Measurements from ENCODE around the gene SH3RF3. TPM values are rescaled to one million over a fixed set of nuclear protein-coding genes. Genes with fewer than 3 reads are reported as not detected.
A peak's percentile ranks its signal among the peaks of the same experiment; 100 is the strongest.

Gene SH3RF3
- polyA plus RNA-seq, 1 of the 3 experiments (the other 2 are of a cell fraction) = 1.9 TPM

GRCh38 chr2:109337221-109337620 lies 208.2 kb downstream of the SH3RF3 start (continued):
- no peak for TF ChIP-seq USF2 (IDR thresholded peaks at IDR 0.05; ENCODE audit: borderline replicate concordance, low read depth, low read length)
- TF ChIP-seq ZBTB33 (IDR thresholded peaks at IDR 0.05; ENCODE audit: borderline replicate concordance, low read depth) = no peak
- no peak for TF ChIP-seq POLR2AphosphoS5 (IDR thresholded peaks at IDR 0.05; ENCODE audit: low read depth, low read length)
- no peak for TF ChIP-seq NFIC (IDR thresholded peaks at IDR 0.05; ENCODE audit: borderline replicate concordance)
- no peak for TF ChIP-seq FOXM1 (IDR thresholded peaks at IDR 0.05; ENCODE audit: low read depth)
- no peak for TF ChIP-seq EP300 (IDR thresholded peaks at IDR 0.05; ENCODE audit: borderline replicate concordance in 1 of 2, low read depth in 1 of 2, low read length in 1 of 2)
- TF ChIP-seq RXRA (IDR thresholded peaks at IDR 0.05; ENCODE audit: borderline replicate concordance, low read depth) = no peak
- TF ChIP-seq PBX3 (IDR thresholded peaks at IDR 0.05) = no peak
- no peak for TF ChIP-seq SMC3 (IDR thresholded peaks at IDR 0.05; ENCODE audit: low read depth, low read length)
- TF ChIP-seq JUND (IDR thresholded peaks at IDR 0.05) = no peak
- no peak for TF ChIP-seq GABPA (IDR thresholded peaks at IDR 0.05; ENCODE audit: low read depth)

- Histone ChIP-seq H3K9ac (no peak overlapping the region; the same call in 1 of the 2 replicates), H3K36me3 (replicated peaks in 1 of 2; ENCODE audit: control insufficient read depth in 1 of 2, insufficient read depth in 2 of 2, low read length in 1 of 2) (no peaks in the 10 kb centered on the region), H3K4me2 (peak overlapping the region; percentile 40; the same call in 1 of the 2 replicates), H3K27ac (ENCODE audit: low read depth in 2 of 2, low read length in 1 of 2) (peak overlapping the region in 1 of 2 experiments; percentile 51; a peak in 2 of 4 replicates), H2AFZ (ENCODE audit: low read depth) (no peak overlapping the region), H3K79me2 (ENCODE audit: insufficient read depth) (peaks cover 39% of the 10 kb centered on the region), H3K4me3 (ENCODE audit: low read depth in 2 of 2, low read length in 1 of 2) (no peak overlapping the region), H3K27me3 (ENCODE audit: insufficient read depth) (no peaks in the 10 kb centered on the region), H3F3A (replicated peaks; ENCODE audit: insufficient read depth) (peaks cover 19% of the 10 kb centered on the region), H3K9me2 (no peaks in the 10 kb centered on the region), H4K20me1 (ENCODE audit: insufficient read depth) (no peaks in the 10 kb centered on the region), H3K4me1 (ENCODE audit: control insufficient read depth in 1 of 2, insufficient read depth in 2 of 2, low read depth in 1 of 2, low read length in 1 of 2) (peaks cover 23 to 29% of the 10 kb centered on the region in 2 experiments; a peak in 3 of 4 replicates), H3K9me3 (no peaks in the 10 kb centered on the region)
- CTCF ChIA-PET = interaction anchor here (0.6 kb wide), 1 partner anchor 480 kb away, joined by 3 read pairs; no protein-coding TSS in a partner anchor
- POLR2A ChIA-PET = no interaction called here
- peak; percentile 65 for TF ChIP-seq TCF12 (IDR thresholded peaks at IDR 0.05)
- TF ChIP-seq NFIC (IDR thresholded peaks at IDR 0.05; ENCODE audit: borderline replicate concordance) = peak; percentile 32
- no peak for TF ChIP-seq TAF1 (IDR thresholded peaks at IDR 0.05; ENCODE audit: borderline replicate concordance, low read depth, low read length)
- TF ChIP-seq FOSL2 (IDR thresholded peaks at IDR 0.05; ENCODE audit: borderline replicate concordance, low read depth) = peak; percentile 33; the same call in 1 of the 2 replicates
- peak in 1 of 2 experiments; percentile 54; a peak in 1 of 4 replicates for TF ChIP-seq EP300 (IDR thresholded peaks at IDR 0.05; ENCODE audit: borderline replicate concordance in 1 of 2, low read depth in 1 of 2, low read length in 1 of 2)
- TF ChIP-seq RXRA (IDR thresholded peaks at IDR 0.05; ENCODE audit: borderline replicate concordance, low read depth) = peak; percentile 58; the same call in 1 of the 2 replicates
- TF ChIP-seq GABPA (IDR thresholded peaks at IDR 0.05; ENCODE audit: low read depth) = no peak
- WGBS (ENCODE audit: low lambda C conversion rate) = 62% methylated on average over 6 of the region's 6 CpGs
- DNase-seq = no peak
These were observed 210.5 kb downstream of the SH3RF3 start for GRCh38 chr2:109339519-109339966.

All from SK-N-SH (cell line).